Activated naive CD4-positive, alpha-beta T cell treated with anti-CD3 and anti-CD28 coated beads for 36 hours (primary cell): Measurements from ENCODE around the gene TBC1D4. TPM values are rescaled to one million over a fixed set of nuclear protein-coding genes. Genes with fewer than 3 reads are reported as not detected.

Source experiments
- CTCF ChIA-PET: fragments of 350-600 bp; sonication (Branson Sonifier 250); formaldehyde crosslinking; loops from one replicate; lab custom pipeline; 2021; ENCODE audit warnings: antibody characterized with exemption; lab: Charles Lee
- DNase-seq: peaks from one replicate; pipeline ENCODE4 v3.0.0-alpha.2; 2020
- H3K27ac Mint-ChIP-seq: one replicate; pipeline ENCODE4 v1.8.0; 2021; ENCODE audit warnings: mild to moderate bottlenecking, mixed read lengths
- H3K27me3 Mint-ChIP-seq: one replicate; pipeline ENCODE4 v1.8.0; 2021; ENCODE audit warnings: low read depth, mixed read lengths
- H3K36me3 Mint-ChIP-seq: one replicate; pipeline ENCODE4 v1.8.0; 2021; ENCODE audit warnings: low read depth, mixed read lengths
- H3K4me1 Mint-ChIP-seq: one replicate; pipeline ENCODE4 v1.8.0; 2021; ENCODE audit warnings: low read depth, mixed read lengths
- H3K4me3 Mint-ChIP-seq: one replicate; pipeline ENCODE4 v1.8.0; 2021; ENCODE audit warnings: mild to moderate bottlenecking, moderate library complexity, mixed read lengths
- H3K9me3 Mint-ChIP-seq: one replicate; pipeline ENCODE4 v1.8.0; 2021; ENCODE audit warnings: mixed read lengths
- intact Hi-C: fragments of 100-400 bp; cut with micrococcal nuclease; formaldehyde crosslinking; loops from one replicate; pipeline ENCODE4 v1.15.1; 2023
- total RNA-seq, 2 experiments: library from RNA; stranded (reverse); gene quantifications; one replicate each; pipeline ENCODE4 v1.2.3, GENCODE V29; 2021

Gene TBC1D4
- total RNA-seq, 2 experiments from 2014 or later = 13.4 to 19.7 TPM

- CTCF ChIA-PET = interaction anchor here (0.7 to 1.4 kb wide), 4 partner anchors 9 to 217 kb away, joined by 3 to 4 read pairs (median 4); no protein-coding TSS in a partner anchor
- peaks cover 1% of the 10 kb centered on the region for H3K36me3 Mint-ChIP-seq
- H3K27me3 Mint-ChIP-seq = no peaks in the 10 kb centered on the region
- DNase-seq = no peak
- H3K9me3 Mint-ChIP-seq = no peaks in the 10 kb centered on the region
- H3K27ac Mint-ChIP-seq = no peak overlapping the region
- intact Hi-C loops = no loop called here
- H3K4me3 Mint-ChIP-seq = no peak overlapping the region
- H3K4me1 Mint-ChIP-seq = peaks cover 7% of the 10 kb centered on the region
Measured at GRCh38 chr13:75331792-75332349, 150.1 kb downstream of the TBC1D4 start.

GRCh38 chr13:75330770-75331169, 151.2 kb downstream of the TBC1D4 start:
- Mint-ChIP-seq H3K9me3 (no peaks in the 10 kb centered on the region), H3K36me3 (peaks cover 1% of the 10 kb centered on the region), H3K4me3 (no peak overlapping the region), H3K4me1 (peaks cover 10% of the 10 kb centered on the region), H3K27me3 (no peaks in the 10 kb centered on the region), H3K27ac (no peak overlapping the region)
- intact Hi-C loops = no loop called here
- CTCF ChIA-PET = interaction anchor here (0.6 to 1.4 kb wide), 3 partner anchors 27 to 72 kb away, joined by 3 to 4 read pairs (median 3); no protein-coding TSS in a partner anchor
- DNase-seq = no peak

GRCh38 chr13:75329723-75330122, 152.2 kb downstream of the TBC1D4 start:
- Mint-ChIP-seq H3K4me1 (peaks cover 11% of the 10 kb centered on the region), H3K27me3 (no peaks in the 10 kb centered on the region), H3K36me3 (no peaks in the 10 kb centered on the region), H3K9me3 (no peaks in the 10 kb centered on the region), H3K27ac (no peak overlapping the region), H3K4me3 (no peak overlapping the region)
- CTCF ChIA-PET = interaction anchor here (0.5 to 0.7 kb wide), 2 partner anchors 28 to 668 kb away, joined by 3 read pairs; no protein-coding TSS in a partner anchor
- no peak for DNase-seq
- intact Hi-C loops = loop anchor here (5.0 to 10.0 kb wide), 9 partner anchors 308 to 1995 kb away; partner anchors contain the start of genes CLN5, KCTD12, LMO7 and MYCBP2

GRCh38 chr13:75329097-75329496, 152.9 kb downstream of the TBC1D4 start:
- Mint-ChIP-seq H3K9me3 (no peaks in the 10 kb centered on the region), H3K27ac (no peak overlapping the region), H3K27me3 (no peaks in the 10 kb centered on the region), H3K4me1 (peaks cover 12% of the 10 kb centered on the region), H3K36me3 (no peaks in the 10 kb centered on the region), H3K4me3 (no peak overlapping the region)
- CTCF ChIA-PET = interaction anchor here (1.0 kb wide), 1 partner anchor 34 kb away, joined by 3 read pairs; no protein-coding TSS in a partner anchor
- DNase-seq = no peak
- intact Hi-C loops = loop anchor here (5.0 to 10.0 kb wide), 9 partner anchors 308 to 1996 kb away; partner anchors contain the start of genes CLN5, KCTD12, LMO7 and MYCBP2

GRCh38 chr13:75327135-75327510, 154.8 kb downstream of the TBC1D4 start:
- intact Hi-C loops = loop anchor here (5.0 to 10.0 kb wide), 9 partner anchors 310 to 1998 kb away; partner anchors contain the start of genes CLN5, KCTD12, LMO7 and MYCBP2
- no peaks in the 10 kb centered on the region for H3K27me3 Mint-ChIP-seq
- H3K9me3 Mint-ChIP-seq = no peaks in the 10 kb centered on the region
- peak overlapping the region; percentile 92 for H3K4me3 Mint-ChIP-seq
- peak overlapping the region; percentile 98 for H3K27ac Mint-ChIP-seq
- CTCF ChIA-PET = interaction anchor here (0.8 to 2.6 kb wide), 12 partner anchors 8 to 45 kb away, joined by 3 to 15 read pairs (median 5); no protein-coding TSS in a partner anchor
- no peaks in the 10 kb centered on the region for H3K36me3 Mint-ChIP-seq
- peaks cover 19% of the 10 kb centered on the region for H3K4me1 Mint-ChIP-seq
- no peak for DNase-seq

GRCh38 chr13:75326173-75327134, 155.5 kb downstream of the TBC1D4 start:
- H3K27ac Mint-ChIP-seq = peak overlapping the region; percentile 98
- H3K4me1 Mint-ChIP-seq = peaks cover 26% of the 10 kb centered on the region
- H3K27me3 Mint-ChIP-seq = no peaks in the 10 kb centered on the region
- peak overlapping the region; percentile 92 for H3K4me3 Mint-ChIP-seq
- intact Hi-C loops = loop anchor here (1.0 to 10.0 kb wide), 17 partner anchors 8 to 1998 kb away; partner anchors contain the start of genes CLN5, KCTD12, LMO7 and MYCBP2
- H3K36me3 Mint-ChIP-seq = no peaks in the 10 kb centered on the region
- CTCF ChIA-PET = interaction anchor here (0.6 to 2.6 kb wide), 12 partner anchors 8 to 469 kb away, joined by 3 to 15 read pairs (median 4); no protein-coding TSS in a partner anchor
- peak; percentile 83 for DNase-seq
- H3K9me3 Mint-ChIP-seq = no peaks in the 10 kb centered on the region

GRCh38 chr13:75325711-75326110, 156.3 kb downstream of the TBC1D4 start:
- Mint-ChIP-seq H3K4me1 (peaks cover 30% of the 10 kb centered on the region), H3K27me3 (no peaks in the 10 kb centered on the region), H3K4me3 (peak overlapping the region; percentile 92), H3K36me3 (peaks cover 2% of the 10 kb centered on the region), H3K9me3 (no peaks in the 10 kb centered on the region), H3K27ac (peak overlapping the region; percentile 98)
- CTCF ChIA-PET = interaction anchor here (0.6 to 2.6 kb wide), 7 partner anchors 14 to 470 kb away, joined by 3 to 15 read pairs (median 5); no protein-coding TSS in a partner anchor
- DNase-seq = no peak
- intact Hi-C loops = loop anchor here (1.0 to 10.0 kb wide), 17 partner anchors 7 to 1999 kb away; partner anchors contain the start of genes CLN5, KCTD12, LMO7 and MYCBP2

- CTCF ChIA-PET = interaction anchor here (1.2 to 2.6 kb wide), 3 partner anchors 9 to 17 kb away, joined by 3 to 11 read pairs (median 7); no protein-coding TSS in a partner anchor
- Mint-ChIP-seq H3K36me3 (peaks cover 2% of the 10 kb centered on the region), H3K9me3 (no peaks in the 10 kb centered on the region), H3K27me3 (no peaks in the 10 kb centered on the region), H3K4me3 (peak overlapping the region; percentile 92), H3K4me1 (peaks cover 35% of the 10 kb centered on the region), H3K27ac (peak overlapping the region; percentile 98)
- no peak for DNase-seq
- intact Hi-C loops = loop anchor here (10.0 kb wide), 3 partner anchors 470 to 2000 kb away; partner anchors contain the start of genes KCTD12 and MYCBP2
Measured at GRCh38 chr13:75324413-75324940, 157.5 kb downstream of the TBC1D4 start.

GRCh38 chr13:75321084-75321483, 160.9 kb downstream of the TBC1D4 start:
- CTCF ChIA-PET = no interaction called here
- Mint-ChIP-seq H3K4me3 (no peak overlapping the region), H3K27ac (peak overlapping the region; percentile 18), H3K4me1 (peaks cover 54% of the 10 kb centered on the region), H3K9me3 (no peaks in the 10 kb centered on the region), H3K36me3 (peaks cover 2% of the 10 kb centered on the region), H3K27me3 (no peaks in the 10 kb centered on the region)
- no peak for DNase-seq
- intact Hi-C loops = loop anchor here (10.0 kb wide), 3 partner anchors 474 to 2004 kb away; partner anchors contain the start of genes KCTD12 and MYCBP2

GRCh38 chr13:75319254-75319653, 162.7 kb downstream of the TBC1D4 start:
- Mint-ChIP-seq H3K36me3 (peaks cover 2% of the 10 kb centered on the region), H3K9me3 (no peaks in the 10 kb centered on the region), H3K27me3 (no peaks in the 10 kb centered on the region), H3K4me3 (no peak overlapping the region), H3K27ac (no peak overlapping the region), H3K4me1 (peaks cover 57% of the 10 kb centered on the region)
- DNase-seq = no peak
- CTCF ChIA-PET = interaction anchor here (1.1 kb wide), 1 partner anchor 8 kb away, joined by 4 read pairs; no protein-coding TSS in a partner anchor
- intact Hi-C loops = loop anchor here (2.0 kb wide), 1 partner anchor 1184 kb away; the partner anchor contains the start of gene KLF12

GRCh38 chr13:75318138-75318833, 163.7 kb downstream of the TBC1D4 start:
- Mint-ChIP-seq H3K27me3 (no peaks in the 10 kb centered on the region), H3K9me3 (no peaks in the 10 kb centered on the region), H3K27ac (peak overlapping the region; percentile 90), H3K36me3 (peaks cover 2% of the 10 kb centered on the region), H3K4me1 (peaks cover 61% of the 10 kb centered on the region), H3K4me3 (peak overlapping the region; percentile 57)
- intact Hi-C loops = loop anchor here (1.0 to 2.0 kb wide), 3 partner anchors 8 to 1183 kb away; partner anchors contain the start of gene KLF12
- CTCF ChIA-PET = interaction anchor here (1.1 kb wide), 1 partner anchor 9 kb away, joined by 4 read pairs; no protein-coding TSS in a partner anchor
- peak; percentile 25 for DNase-seq
